ENCODE measurements around the gene BAZ1B.
"Not testable (repeated sequence)": the region's sequence is repeated elsewhere in the genome, so short reads cannot be mapped to it uniquely, and the experiment has no call there.

Gene BAZ1B

DNA sequence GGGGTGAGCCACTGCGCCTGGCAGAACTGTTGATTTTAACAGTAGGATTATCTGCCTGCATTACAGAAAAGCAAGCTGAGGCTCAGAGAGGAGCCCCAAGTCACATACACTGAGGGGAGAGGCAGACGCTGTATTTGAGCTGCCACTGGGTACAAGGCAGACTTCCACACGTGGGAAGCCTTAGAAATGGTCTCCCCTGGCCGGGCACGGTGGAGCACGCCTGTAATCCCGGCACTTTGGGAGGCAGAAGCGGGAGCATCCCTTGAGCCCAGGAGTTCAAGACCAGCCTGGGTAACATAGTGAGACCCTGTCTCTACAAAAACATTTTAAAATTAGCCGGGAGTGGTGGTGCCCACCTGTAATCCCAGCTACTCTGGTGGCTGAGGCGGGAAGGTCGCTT lies 89.4 kb downstream of the BAZ1B start:
- Histone ChIP-seq H3K27me3 (ENCODE audit: insufficient read depth, low read length) (no peaks in the 10 kb centered on the region), H3K9ac (ENCODE audit: low read length) (no peak overlapping the region), H3K79me2 (ENCODE audit: insufficient read depth, low read length) (no peaks in the 10 kb centered on the region), H3F3A (ENCODE audit: insufficient read depth, low read length) (no peaks in the 10 kb centered on the region), H3K4me3 (ENCODE audit: low read depth, low read length, poor library complexity, severe bottlenecking) (no peak overlapping the region), H4K20me1 (ENCODE audit: insufficient read depth, low read length) (no peaks in the 10 kb centered on the region), H2AFZ (ENCODE audit: low read length) (no peak overlapping the region), H3K4me2 (ENCODE audit: low read length) (no peak overlapping the region), H3K27ac (ENCODE audit: low read depth, low read length, poor library complexity, severe bottlenecking) (no peak overlapping the region), H3K4me1 (ENCODE audit: insufficient read depth, low read length, severe bottlenecking) (no peaks in the 10 kb centered on the region), H3K9me2 (ENCODE audit: low read depth, low read length) (no peaks in the 10 kb centered on the region), H3K36me3 (ENCODE audit: insufficient read depth, low read length) (no peaks in the 10 kb centered on the region), H3K9me3 (ENCODE audit: low read length) (no peaks in the 10 kb centered on the region)
- TF ChIP-seq, protein P1, sequence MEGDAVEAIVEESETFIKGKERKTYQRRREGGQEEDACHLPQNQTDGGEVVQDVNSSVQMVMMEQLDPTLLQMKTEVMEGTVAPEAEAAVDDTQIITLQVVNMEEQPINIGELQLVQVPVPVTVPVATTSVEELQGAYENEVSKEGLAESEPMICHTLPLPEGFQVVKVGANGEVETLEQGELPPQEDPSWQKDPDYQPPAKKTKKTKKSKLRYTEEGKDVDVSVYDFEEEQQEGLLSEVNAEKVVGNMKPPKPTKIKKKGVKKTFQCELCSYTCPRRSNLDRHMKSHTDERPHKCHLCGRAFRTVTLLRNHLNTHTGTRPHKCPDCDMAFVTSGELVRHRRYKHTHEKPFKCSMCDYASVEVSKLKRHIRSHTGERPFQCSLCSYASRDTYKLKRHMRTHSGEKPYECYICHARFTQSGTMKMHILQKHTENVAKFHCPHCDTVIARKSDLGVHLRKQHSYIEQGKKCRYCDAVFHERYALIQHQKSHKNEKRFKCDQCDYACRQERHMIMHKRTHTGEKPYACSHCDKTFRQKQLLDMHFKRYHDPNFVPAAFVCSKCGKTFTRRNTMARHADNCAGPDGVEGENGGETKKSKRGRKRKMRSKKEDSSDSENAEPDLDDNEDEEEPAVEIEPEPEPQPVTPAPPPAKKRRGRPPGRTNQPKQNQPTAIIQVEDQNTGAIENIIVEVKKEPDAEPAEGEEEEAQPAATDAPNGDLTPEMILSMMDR (IDR thresholded peaks at IDR 0.05; ENCODE audit: low read length) = no peak
- TF ChIP-seq EZH2 (IDR thresholded peaks at IDR 0.05; ENCODE audit: borderline replicate concordance, low read length) = no peak

DNA sequence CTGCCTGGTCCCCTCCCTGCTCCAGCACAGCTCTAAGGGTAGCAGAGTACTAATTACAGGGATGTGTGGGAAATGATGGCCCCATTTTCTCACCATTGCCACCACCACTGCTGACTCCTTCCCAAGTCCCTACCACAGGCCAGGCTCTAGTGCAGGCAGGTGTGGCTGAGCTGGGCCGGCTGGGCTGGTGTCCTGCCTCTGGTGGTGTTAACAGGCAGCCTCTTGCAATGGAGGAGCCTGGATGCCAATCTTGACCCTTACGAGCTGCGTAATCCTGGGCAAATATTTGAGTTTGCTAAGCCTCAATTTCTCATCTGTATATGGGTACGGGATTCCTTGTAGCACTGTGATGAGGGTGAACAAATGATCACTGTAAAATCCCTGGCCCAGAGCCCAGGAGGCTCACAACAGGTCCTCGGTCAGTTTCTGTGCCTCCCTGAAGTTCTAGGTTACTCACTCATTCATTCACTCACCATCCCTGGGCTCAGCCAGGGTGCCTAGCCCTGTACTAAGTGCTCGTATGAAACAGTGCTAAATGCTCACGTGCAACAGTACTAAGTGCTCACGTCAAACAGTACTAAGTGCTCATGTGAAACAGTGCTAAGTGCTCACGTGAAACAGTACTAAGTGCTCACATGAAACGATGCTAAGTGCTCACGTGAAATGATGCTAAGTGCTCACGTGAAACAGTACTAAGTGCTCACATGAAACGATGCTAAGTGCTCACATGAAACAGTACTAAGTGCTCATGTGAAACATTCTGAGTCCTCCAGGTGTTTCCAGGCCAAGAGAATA lies 90.9 kb downstream of the BAZ1B start:
- Histone ChIP-seq H3K4me3 (ENCODE audit: low read depth, low read length, poor library complexity, severe bottlenecking) (no peak overlapping the region), H3K9ac (ENCODE audit: low read length) (no peak overlapping the region), H4K20me1 (ENCODE audit: insufficient read depth, low read length) (no peaks in the 10 kb centered on the region), H3K9me3 (ENCODE audit: low read length) (no peaks in the 10 kb centered on the region), H3K9me2 (ENCODE audit: low read depth, low read length) (no peaks in the 10 kb centered on the region), H3F3A (ENCODE audit: insufficient read depth, low read length) (no peaks in the 10 kb centered on the region), H3K79me2 (ENCODE audit: insufficient read depth, low read length) (no peaks in the 10 kb centered on the region), H3K36me3 (ENCODE audit: insufficient read depth, low read length) (no peaks in the 10 kb centered on the region), H3K4me2 (ENCODE audit: low read length) (no peak overlapping the region), H3K27me3 (ENCODE audit: insufficient read depth, low read length) (no peaks in the 10 kb centered on the region), H2AFZ (ENCODE audit: low read length) (no peak overlapping the region), H3K27ac (ENCODE audit: low read depth, low read length, poor library complexity, severe bottlenecking) (no peak overlapping the region), H3K4me1 (ENCODE audit: insufficient read depth, low read length, severe bottlenecking) (no peaks in the 10 kb centered on the region)
- TF ChIP-seq EZH2 (IDR thresholded peaks at IDR 0.05; ENCODE audit: borderline replicate concordance, low read length) = no peak
- TF ChIP-seq, protein P1 (IDR thresholded peaks at IDR 0.05; ENCODE audit: low read length) = no peak

- not testable (repeated sequence) for H4K20me1 ChIP-seq (ENCODE audit: insufficient read depth, low read length); H3K9me3 ChIP-seq (ENCODE audit: low read length); H3F3A ChIP-seq (ENCODE audit: insufficient read depth, low read length); H3K27me3 ChIP-seq (ENCODE audit: insufficient read depth, low read length); H3K79me2 ChIP-seq (ENCODE audit: insufficient read depth, low read length); H3K9ac ChIP-seq (ENCODE audit: low read length); H3K4me1 ChIP-seq (ENCODE audit: insufficient read depth, low read length, severe bottlenecking); H3K36me3 ChIP-seq (ENCODE audit: insufficient read depth, low read length); H2AFZ ChIP-seq (ENCODE audit: low read length); H3K4me3 ChIP-seq (ENCODE audit: low read depth, low read length, poor library complexity, severe bottlenecking); H3K27ac ChIP-seq (ENCODE audit: low read depth, low read length, poor library complexity, severe bottlenecking); H3K9me2 ChIP-seq (ENCODE audit: low read depth, low read length); H3K4me2 ChIP-seq (ENCODE audit: low read length)
Measured at GRCh38 chr7:73430540-73430939, 91.6 kb downstream of the BAZ1B start.

Data from OCI-LY1 (cell line).